ENCODE results near the gene ETDB.

- no peak for TF ChIP-seq CTCF (conservative IDR thresholded peaks at IDR 0.05; ENCODE audit: low read length)
- no peak for TF ChIP-seq EZH2phosphoT487 (IDR thresholded peaks at IDR 0.05; ENCODE audit: borderline replicate concordance, low read depth, low read length)
These were observed 32.5 kb downstream of the ETDB start for GRCh38 chrX:135087867-135088266.

All from OCI-LY7 (cell line).